ENCODE data around the gene LRRC53.

Gene LRRC53

DNA sequence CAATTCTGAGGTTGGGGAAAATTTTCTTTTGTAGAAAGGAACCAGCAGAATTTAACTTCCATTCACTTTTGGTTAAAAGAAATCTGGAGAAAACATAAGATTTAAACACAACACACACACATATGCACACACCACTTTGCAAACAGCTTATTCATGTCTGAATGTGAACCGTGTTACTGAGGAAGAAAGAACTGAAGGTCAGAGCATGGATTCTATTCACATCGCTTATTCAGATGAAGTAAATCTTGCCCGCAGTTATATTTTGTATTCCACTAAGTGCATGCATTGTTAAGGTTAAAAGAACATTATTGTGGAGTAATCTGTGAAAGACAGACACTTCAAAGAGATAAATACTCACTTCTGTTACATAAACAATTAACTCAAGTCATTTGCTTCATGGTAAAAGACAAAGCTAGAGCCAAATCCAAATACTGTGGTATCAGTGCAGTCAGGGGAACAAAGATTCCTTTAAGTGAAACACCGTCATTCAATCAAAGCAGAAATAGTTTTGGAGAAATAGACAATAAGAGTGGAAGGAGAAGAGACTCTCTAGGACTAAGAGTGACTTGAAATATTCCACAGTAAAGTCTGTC lies 82.0 kb downstream of the LRRC53 start:
- no peak for DNase-seq (ENCODE audit: low read depth)

DNA sequence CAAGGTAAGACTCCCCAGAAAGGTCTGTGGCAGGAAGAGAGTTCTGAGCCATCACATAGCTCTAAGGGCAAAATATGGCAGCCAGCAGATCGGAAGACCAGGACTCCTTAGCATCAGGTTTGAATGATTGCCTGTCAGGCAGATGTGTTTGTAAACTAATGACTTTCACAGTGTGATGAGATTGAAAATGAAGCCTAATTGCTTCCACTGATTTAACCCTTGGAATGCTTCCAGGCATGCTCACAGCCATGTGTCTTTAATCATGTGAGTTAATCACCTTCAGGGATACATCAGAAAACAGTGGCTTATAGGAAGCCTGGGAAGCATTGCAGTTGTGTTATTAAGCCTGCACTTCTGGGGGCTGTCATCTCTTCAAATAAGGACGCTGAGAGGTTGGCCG lies 82.8 kb downstream of the LRRC53 start:
- DNase-seq (ENCODE audit: low read depth) = no peak

DNA sequence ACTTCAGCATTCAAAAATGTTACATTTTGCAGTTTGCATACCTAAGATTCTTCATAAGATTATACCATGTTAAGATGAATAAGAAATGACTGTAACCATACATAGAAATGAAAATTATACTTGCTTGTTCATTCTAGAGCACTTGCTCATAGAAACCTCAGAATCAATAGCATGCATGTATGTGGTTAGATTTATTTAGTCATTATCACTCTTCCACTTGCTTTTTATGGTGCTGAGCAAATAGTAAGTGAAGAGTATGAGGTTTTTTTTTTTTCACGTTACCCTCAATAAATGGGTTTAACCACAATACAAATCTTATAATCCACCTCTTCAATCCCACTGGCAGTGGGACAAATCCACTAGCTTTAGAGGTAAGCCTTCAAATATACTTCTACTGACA lies 84.7 kb downstream of the LRRC53 start:
- no peak for DNase-seq (ENCODE audit: low read depth)

DNA sequence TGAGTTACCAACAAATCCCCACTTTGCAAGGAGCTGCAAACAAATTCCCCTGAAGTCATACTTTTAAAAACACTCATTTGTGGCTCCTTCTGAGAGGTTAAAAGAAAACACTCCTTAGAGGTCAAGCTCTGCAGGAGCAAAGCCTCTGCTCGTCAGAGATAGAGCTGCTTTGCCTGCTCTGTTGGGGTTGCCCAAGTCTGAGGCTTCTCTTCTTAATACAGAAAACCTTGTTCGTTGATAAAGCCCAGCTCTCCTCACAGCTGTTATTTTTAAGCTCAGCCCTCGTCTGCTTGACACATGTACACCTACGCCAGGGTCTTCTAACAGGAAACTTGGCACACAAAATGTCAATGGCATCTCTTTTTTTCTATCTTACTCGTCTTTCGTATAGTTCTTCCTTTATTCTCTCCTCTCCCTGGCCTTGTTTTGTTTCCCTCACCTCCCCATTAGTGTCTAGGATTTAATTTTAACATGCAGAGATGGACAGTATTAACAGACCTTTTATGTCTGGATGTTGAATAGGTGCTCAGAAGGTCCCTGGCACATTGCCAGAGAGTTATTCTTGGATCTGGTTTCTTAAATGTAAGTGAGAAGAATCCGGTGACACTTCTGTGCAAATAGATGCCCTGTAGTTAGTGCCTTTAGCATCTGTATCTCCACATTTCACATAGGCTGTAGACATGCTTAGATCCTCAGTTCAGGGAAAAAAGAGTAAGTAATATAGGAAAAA lies 86.0 kb downstream of the LRRC53 start:
- no peak for DNase-seq (ENCODE audit: low read depth)

DNA sequence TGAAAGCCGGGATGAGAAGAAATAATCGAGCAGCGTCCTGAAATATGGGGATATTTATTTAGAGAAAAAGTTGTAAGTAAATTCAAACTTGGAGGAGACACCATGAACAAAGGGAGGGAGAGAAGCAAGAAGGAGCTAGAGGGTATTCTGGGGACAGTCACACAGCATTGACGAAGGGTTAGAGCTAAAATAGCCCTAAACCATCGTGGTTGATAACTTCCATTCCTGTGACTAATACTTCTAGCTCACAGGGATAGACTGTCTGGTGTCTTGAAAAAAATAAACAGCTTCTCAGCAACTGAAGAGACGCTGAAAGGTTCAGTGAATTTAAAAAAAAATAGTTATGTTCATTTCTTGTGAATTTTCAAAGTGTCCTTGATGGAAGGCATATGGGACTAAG lies 86.7 kb downstream of the LRRC53 start:
- no peak for DNase-seq (ENCODE audit: low read depth)

DNA sequence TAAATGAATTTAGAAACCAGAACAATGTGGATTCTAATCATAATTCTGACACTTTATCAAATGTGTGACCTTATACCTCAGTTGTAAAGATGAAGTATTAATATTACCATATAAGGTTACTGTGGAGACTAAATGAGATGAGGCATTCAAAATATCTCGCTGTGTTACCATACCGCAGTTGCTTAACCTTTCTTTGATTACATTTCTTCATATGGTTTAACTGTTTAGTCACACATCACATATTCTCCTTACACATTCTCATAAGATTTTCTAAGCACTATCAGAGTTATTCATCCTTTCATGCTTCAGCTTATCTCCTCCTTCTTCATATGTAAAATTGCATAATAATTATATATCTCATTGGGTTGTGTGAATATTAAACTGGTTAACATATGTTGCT lies 88.9 kb downstream of the LRRC53 start:
- no peak for DNase-seq (ENCODE audit: low read depth)

DNA sequence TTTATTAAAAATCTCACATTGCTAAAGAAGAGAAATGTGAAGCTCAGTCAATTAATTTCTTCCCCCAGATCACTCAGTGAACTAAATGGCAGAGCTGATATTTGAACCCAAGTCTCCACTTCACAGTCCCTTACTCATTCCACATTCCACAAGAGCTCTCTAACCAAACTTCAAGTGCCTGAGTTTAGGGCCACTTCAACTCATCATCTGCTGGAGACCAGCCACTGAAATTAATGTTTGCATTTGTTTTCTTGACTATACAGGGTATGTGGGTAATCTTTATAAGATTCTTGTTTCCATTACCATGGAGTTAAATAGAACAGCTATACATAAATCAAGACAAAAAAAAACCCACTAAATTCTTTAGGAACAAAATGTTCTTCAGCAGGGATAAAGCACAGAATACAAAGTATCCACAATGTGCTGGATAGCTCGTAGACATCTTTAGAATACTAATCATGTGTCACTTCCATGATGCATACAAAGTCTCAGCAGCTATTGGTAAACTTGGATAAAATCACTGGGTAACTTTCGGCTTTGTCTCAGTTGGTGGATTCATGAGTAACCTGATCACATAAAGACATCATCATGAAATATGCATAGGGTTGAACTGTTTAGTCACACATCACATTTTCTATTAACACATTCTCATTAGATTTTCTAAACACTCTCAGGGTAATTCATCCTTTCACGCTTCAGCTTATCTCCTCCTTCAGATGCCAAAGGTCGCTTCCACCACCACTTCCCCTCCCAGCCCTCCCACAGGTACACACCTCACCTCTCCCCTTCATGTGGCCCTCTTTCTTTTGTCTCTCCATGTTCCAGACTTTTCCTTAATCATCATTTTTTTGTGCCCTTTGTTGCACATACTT lies 89.8 kb downstream of the LRRC53 start:
- DNase-seq (ENCODE audit: low read depth) = no peak

DNA sequence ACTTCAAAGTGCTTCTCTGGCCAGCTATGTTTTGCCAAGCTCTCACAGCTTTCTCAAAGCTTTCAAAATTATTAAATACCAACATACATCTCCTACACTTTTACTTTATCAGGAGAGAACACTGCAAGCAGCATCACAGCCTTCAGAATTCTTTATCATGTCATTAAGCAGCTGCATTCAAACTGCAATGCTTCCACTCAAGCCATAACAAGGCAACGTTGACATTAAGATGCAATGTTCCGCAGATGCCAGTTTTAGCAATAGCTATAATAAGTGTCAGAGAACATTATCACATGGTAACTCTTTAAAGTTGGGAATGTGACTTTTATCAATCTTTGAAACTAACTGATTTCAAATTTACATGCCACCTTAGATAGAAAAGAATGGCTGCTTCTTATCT lies 91.9 kb downstream of the LRRC53 start:
- no peak for DNase-seq (ENCODE audit: low read depth)
